Mesodermal cell (in vitro differentiated cells): Measurements from ENCODE around the gene PROCA1.

Source experiments
- H3K27ac ChIP-seq: 2 replicates; pipeline ENCODE4 v1.7.0; 2013; ENCODE audit warnings: mild to moderate bottlenecking, low read depth, low read length, moderate library complexity; ENCODE audit not compliant: severe bottlenecking
- H3K36me3 ChIP-seq: 2 replicates; pipeline ENCODE4 v1.7.1; 2013; ENCODE audit warnings: mild to moderate bottlenecking, low read length, moderate library complexity; ENCODE audit not compliant: control insufficient read depth, insufficient read depth
- H3K4me1 ChIP-seq: one replicate; pipeline ENCODE4 v1.7.1; 2013; ENCODE audit warnings: mild to moderate bottlenecking, low read length; ENCODE audit not compliant: insufficient read depth, control insufficient read depth, poor library complexity, severe bottlenecking
- H3K4me3 ChIP-seq: 2 replicates; pipeline ENCODE4 v1.7.0; 2013; ENCODE audit warnings: low read length, control low read depth, mild to moderate bottlenecking; ENCODE audit not compliant: insufficient read depth, poor library complexity, severe bottlenecking; ENCODE audit errors: extremely low read depth
- H3K9me3 ChIP-seq: 2 replicates; pipeline ENCODE4 v1.7.1; 2013; ENCODE audit warnings: mild to moderate bottlenecking, low read length, moderate library complexity; ENCODE audit not compliant: control insufficient read depth
- WGBS, 2 experiments: methylation state at CpG; one replicate each; pipeline ENCODE4 v1.1.5; 2013; ENCODE audit warnings: missing lambda C conversion rate in 2 of 2; ENCODE audit not compliant: insufficient coverage in 2 of 2; 5-methylcytosine and 5-hydroxymethylcytosine counted together

PROCA1 gene

DNA sequence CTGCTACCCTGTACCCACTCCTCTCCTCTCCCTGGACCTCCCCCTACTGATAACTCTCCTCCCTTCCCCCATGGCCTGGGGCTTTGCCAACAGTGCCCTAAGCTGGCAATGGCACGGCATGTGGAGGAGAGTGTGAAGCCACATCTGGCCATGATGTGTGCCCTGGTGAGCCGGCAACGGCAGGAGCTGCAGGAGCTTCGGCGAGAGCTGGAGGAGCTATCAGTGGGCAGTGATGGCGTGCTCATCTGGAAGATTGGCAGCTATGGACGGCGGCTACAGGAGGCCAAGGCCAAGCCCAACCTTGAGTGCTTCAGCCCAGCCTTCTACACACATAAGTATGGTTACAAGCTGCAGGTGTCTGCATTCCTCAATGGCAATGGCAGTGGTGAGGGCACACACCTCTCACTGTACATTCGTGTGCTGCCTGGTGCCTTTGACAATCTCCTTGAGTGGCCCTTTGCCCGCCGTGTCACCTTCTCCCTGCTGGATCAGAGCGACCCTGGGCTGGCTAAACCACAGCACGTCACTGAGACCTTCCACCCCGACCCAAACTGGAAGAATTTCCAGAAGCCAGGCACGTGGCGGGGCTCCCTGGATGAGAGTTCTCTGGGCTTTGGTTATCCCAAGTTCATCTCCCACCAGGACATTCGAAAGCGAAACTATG is 37.3 kb upstream of the PROCA1 start:
- WGBS, 2 experiments: 95 to 96% methylated on average over 17 to 18 of the region's 18 CpGs
- no peak overlapping the region for H3K4me3 ChIP-seq
- peaks cover 19% of the 10 kb centered on the region for H3K4me1 ChIP-seq
- no peak overlapping the region for H3K27ac ChIP-seq
- no peaks in the 10 kb centered on the region for H3K9me3 ChIP-seq
- H3K36me3 ChIP-seq: peaks cover 79% of the 10 kb centered on the region

DNA sequence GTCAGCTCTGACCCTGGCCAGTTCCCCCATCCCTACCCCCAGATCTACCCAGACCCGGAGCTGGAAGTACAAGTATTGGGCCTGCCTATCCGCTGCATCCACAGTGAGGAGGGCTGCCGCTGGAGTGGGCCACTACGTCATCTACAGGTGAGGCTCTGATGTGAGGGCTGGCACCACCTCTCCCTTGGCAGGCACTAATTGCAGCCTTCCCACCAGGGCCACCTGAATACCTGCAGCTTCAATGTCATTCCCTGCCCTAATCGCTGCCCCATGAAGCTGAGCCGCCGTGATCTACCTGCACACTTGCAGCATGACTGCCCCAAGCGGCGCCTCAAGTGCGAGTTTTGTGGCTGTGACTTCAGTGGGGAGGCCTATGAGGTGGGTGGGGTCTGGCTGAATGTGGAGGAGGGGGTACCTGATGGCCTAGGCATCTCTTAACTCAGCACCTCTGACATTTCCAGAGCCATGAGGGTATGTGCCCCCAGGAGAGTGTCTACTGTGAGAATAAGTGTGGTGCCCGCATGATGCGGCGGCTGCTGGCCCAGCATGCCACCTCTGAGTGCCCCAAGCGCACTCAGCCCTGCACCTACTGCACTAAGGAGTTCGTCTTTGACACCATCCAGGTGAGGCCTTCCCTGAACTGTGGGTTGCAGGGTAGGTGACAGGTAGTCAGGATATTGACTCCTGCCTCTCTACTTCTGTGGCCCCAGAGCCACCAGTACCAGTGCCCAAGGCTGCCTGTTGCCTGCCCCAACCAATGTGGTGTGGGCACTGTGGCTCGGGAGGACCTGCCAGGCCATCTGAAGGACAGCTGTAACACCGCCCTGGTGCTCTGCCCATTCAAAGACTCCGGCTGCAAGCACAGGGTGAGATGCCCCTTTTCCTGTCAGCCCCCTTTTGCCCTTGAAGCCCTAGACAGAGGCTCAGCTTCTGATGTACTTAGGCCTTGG is 36.4 kb upstream of the PROCA1 start:
- Histone ChIP-seq H3K27ac (no peak overlapping the region), H3K4me1 (peaks cover 19% of the 10 kb centered on the region), H3K4me3 (no peak overlapping the region), H3K36me3 (peaks cover 76% of the 10 kb centered on the region), H3K9me3 (no peaks in the 10 kb centered on the region)
- 90 to 94% methylated on average over 14 to 17 of the region's 18 CpGs for WGBS, 2 experiments

DNA sequence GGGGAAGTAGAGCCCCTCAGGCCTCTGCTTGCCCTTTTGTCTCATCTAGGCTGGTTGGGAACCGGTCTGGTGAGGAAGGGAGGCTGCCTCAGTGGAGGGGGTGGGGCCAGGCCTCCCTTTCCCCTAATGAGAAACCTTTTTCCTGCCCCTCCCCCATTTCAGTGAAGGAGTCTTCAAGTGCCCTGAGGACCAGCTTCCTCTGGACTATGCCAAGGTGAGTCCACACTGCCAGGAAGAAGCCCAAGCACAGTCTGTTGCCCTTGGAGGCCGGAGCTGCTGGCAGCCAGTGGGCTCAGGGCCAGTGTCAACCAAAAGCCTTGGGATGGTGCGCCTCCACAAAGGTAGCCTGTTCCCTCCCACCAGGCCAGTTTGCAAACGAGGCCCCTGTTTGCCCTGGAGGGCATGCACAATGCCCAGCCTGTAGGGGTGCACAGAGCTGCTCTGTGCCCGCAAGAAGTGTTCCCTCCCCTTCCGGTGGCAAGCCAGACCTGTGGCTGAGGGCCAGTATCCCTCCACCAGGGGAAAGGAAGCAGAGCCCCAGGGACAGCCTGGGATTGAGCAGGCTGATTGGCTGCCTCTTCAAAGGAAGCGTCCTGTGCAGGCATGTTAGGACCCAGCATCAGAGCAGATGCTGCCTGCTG is 35.5 kb upstream of the PROCA1 start:
- Histone ChIP-seq H3K36me3 (peaks cover 71% of the 10 kb centered on the region), H3K4me3 (no peak overlapping the region), H3K9me3 (no peaks in the 10 kb centered on the region), H3K4me1 (peaks cover 20% of the 10 kb centered on the region), H3K27ac (peak overlapping the region; percentile 100)
- WGBS, 2 experiments: 90 to 96% methylated on average over 6 to 7 of the region's 7 CpGs

DNA sequence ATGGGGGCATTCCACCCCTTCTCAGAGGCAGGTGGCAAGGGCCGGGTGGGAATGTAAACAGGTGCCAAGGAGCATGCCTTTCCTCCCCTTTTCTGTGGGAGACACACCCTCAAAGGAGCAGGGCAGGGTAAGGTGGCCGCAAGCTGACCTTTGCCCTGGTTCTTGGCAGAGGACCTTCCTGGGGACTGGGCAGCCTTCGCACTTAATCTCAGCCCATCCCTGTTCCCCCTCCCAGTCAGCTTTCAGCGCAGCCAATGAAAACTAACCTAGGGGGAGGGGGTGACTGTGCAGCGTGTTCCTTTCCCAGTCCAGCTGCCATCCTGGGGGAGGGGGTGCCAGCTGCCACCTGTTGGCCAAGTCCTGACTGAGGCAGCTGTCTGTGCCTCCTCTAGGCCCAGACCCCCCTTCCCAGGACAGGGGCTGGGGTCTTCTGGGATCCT is 34.9 kb upstream of the PROCA1 start:
- Histone ChIP-seq H3K4me1 (peaks cover 23% of the 10 kb centered on the region), H3K4me3 (peak overlapping the region; percentile 98), H3K9me3 (no peaks in the 10 kb centered on the region), H3K27ac (peak overlapping the region; percentile 100), H3K36me3 (peaks cover 66% of the 10 kb centered on the region)
- 74 to 80% methylated on average over 1 to 2 of the region's 5 CpGs for WGBS, 2 experiments

DNA sequence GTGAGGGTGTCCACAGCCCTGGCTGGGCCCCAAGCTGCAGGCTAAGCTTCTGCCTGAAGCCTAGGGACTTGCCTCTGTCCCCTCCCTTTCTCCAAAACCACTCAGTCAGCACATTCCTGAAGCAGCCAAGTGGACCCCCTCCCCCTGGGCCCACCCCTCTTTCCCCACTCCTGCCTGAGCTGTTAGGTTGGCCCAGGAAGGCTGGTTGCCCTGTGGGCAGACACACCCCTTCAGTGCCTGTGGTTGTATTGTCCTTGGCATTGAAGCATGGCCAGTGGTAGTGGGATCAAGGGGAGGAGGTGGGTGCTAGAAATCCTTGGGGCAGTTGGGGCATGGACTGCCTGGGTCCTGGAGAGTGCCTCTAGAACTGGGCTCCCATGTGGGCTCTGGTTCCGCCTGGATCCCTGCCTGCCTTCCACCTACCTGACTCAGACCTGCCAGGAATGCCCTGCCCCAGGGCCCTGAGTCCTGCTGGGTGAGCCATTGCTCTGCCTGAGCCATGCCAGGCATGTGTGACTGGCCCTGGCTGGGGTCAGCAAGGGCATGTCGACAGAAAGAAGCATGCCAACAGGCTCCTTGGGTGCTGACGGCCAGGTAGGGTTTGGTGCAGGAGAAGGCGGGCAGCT is 34.2 kb upstream of the PROCA1 start:
- WGBS, 2 experiments: 64 to 65% methylated on average over 3 to 4 of the region's 4 CpGs
- Histone ChIP-seq H3K9me3 (no peaks in the 10 kb centered on the region), H3K4me1 (peaks cover 23% of the 10 kb centered on the region), H3K27ac (peak overlapping the region; percentile 100), H3K4me3 (peak overlapping the region; percentile 98), H3K36me3 (peaks cover 58% of the 10 kb centered on the region)

DNA sequence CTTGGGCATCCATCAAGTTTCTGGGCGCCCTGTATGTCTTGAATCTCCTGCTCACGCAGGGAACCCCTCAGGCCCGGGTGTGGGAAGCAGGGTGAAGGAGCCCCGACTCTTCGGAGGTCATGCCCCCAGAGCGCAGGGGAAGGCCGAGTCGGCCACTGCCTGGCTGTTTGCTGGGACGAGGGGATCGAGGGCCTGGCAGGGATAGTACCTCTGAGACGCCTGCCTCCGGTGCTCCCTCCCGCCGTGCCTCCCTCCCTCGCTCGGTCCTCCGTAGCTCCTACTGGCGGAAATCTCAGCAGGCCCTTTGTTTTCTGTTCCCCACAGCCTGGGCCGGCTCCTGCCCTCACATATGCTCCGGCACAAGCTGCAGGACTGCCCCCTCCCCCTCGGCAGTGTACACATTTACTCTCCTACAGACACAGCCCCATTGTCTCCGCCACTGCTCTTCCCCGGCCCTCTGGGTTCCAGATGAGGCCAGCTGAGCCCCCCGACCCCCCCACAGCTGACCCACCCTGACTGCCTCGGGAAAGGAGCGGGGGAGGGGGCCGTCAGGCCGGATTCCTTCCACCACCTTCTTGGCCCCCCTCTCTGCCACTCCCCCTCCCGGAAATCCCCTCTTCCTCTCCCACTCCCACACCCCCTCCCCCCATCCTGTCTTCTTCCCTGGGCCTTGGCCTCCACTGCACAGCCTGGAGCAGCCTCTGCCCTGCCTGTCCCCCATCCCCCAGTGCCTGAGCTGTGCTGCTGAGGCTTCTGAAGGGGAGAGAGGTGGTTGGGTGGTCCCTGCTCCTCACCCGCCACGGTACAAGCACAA is 33.5 kb upstream of the PROCA1 start:
- peaks cover 23% of the 10 kb centered on the region for H3K4me1 ChIP-seq
- 0 to 2% methylated on average over 17 to 20 of the region's 31 CpGs for WGBS, 2 experiments
- H3K27ac ChIP-seq: peak overlapping the region; percentile 100
- H3K36me3 ChIP-seq: peaks cover 57% of the 10 kb centered on the region
- no peaks in the 10 kb centered on the region for H3K9me3 ChIP-seq
- H3K4me3 ChIP-seq: peak overlapping the region; percentile 98

DNA sequence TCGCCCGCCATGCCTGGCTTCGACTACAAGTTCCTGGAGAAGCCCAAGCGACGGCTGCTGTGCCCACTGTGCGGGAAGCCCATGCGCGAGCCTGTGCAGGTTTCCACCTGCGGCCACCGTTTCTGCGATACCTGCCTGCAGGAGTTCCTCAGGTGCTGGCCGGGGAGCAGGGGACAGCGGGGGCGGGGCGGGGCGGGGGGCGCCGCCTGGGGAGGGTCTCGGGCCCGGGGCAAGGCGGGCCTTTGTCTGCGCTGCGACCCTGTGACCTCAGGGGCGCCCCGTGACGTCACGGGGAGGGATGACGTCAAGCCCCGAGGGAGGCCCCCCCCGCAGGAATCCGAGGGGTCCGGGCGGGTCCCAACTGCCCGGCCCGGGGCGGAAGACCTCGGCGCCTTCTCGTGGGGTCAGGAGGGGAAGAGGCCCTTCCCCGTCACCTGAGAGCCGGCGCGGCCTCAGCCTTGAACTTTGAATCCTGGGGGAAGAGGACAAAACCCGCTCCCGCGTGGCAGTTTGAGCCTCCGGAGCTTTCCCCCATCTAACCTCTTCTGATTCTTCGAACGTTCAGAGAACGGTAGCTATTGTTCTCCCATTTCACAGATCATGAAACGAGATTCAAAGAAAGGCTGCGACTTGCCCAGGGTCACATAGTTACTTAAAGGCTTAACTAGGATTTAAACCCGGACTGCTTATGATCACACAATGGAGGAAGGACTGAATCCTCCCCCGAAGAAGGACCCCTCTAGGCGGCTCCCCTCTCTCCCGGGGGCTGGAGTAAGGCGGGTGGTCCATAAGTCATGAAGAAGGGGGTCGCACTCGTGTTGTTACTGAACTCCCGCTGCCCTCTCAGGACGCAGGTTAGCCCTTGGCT is 32.6 kb upstream of the PROCA1 start:
- Histone ChIP-seq H3K27ac (peak overlapping the region; percentile 100), H3K36me3 (peaks cover 56% of the 10 kb centered on the region), H3K4me3 (peak overlapping the region; percentile 98), H3K9me3 (no peaks in the 10 kb centered on the region), H3K4me1 (peaks cover 23% of the 10 kb centered on the region)
- 0 to 1% methylated on average over 41 to 46 of the region's 61 CpGs for WGBS, 2 experiments

DNA sequence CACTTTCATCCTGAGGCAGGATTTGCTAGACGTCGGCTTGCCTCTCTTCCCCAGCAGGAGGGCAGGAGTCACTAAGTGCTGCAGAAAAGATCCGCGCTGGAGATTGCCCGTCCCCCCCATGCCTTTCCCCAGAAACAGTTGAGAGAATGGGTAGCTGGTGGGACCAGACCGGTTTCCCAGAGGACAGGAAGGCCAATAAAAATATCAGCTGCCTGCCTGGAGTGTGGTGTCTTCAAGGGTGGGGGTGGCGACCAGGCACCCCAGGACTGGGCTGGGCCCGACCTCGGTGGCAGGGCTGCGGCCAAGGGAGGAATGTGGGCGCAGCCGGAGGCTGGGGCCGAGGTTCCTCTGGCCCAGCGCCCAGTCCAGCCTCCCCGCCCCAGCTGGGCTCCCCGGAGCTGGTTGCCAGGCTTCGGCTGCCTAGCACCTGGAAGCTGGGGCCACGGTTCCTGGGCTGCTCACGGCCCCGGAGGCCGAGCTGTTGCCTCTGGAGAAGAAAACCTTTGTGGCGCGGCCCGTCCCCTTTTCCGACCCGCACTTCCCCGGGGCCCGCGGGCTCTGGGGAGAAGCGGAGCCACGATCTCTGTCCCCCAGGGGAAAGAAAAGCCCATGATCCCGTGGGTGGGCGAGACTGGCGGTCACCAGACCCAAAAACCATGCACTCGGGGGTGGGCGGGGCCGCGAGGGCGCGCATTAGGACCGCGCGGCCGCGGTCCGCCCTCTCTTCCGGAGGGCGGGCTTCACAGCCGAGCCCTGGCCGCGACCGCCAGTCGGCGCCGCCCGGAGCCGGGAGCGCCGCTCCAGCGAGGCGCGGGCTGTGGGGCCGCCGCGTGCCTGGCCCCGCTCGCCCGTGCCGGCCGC is 31.8 kb upstream of the PROCA1 start, which contains the start of gene TRAF4:
Gene TRAF4 (plus strand): TSS at position 769 of the 861 bp plus-strand sequence. CDS start 102 bp downstream, outside the sequence.
- H3K9me3 ChIP-seq: no peaks in the 10 kb centered on the region
- H3K4me3 ChIP-seq: peak within 1 kb of the TSS; percentile 98
- peaks cover 23% of the 10 kb centered on the region for H3K4me1 ChIP-seq
- peak within 1 kb of the TSS; percentile 100 for H3K27ac ChIP-seq
- 1% methylated on average over 49 to 69 of the region's 70 CpGs for WGBS, 2 experiments
- H3K36me3 ChIP-seq: peaks cover 52% of the 10 kb centered on the region
